NCI-H510A treated with DMSO at 0.1 percent for 48 hours (cell line): ENCODE results near the gene LDB3.

ENCODE experiments used
- DNase-seq: peaks from one replicate; lab custom pipeline; 2025; lab: John Stamatoyannopoulos, UW

Gene LDB3

GRCh38 chr10:86706401-86706841 is 38.1 kb downstream of the LDB3 start:
- DNase-seq, result no peak

- DNase-seq, result no peak
Measured at GRCh38 chr10:86706977-86707376, 38.7 kb downstream of the LDB3 start.

GRCh38 chr10:86707505-86707904 is 39.2 kb downstream of the LDB3 start:
- DNase-seq, result no peak

- no peak for DNase-seq
Measured at GRCh38 chr10:86708068-86708782, 39.9 kb downstream of the LDB3 start.

GRCh38 chr10:86708783-86709380 is 40.6 kb downstream of the LDB3 start:
- no peak for DNase-seq

- no peak for DNase-seq
Measured at GRCh38 chr10:86709396-86710185, 41.3 kb downstream of the LDB3 start.

GRCh38 chr10:86710987-86711512 is 42.7 kb downstream of the LDB3 start:
- peak; percentile 78 for DNase-seq

GRCh38 chr10:86711513-86712316 is 43.4 kb downstream of the LDB3 start:
- DNase-seq, result peak; percentile 56

- no peak for DNase-seq
Measured at GRCh38 chr10:86712317-86712707, 44.0 kb downstream of the LDB3 start.

- DNase-seq, result no peak
Measured at GRCh38 chr10:86715156-86715795, 47.0 kb downstream of the LDB3 start.

GRCh38 chr10:86715836-86716235 is 47.5 kb downstream of the LDB3 start:
- DNase-seq, result no peak

- no peak for DNase-seq
Measured at GRCh38 chr10:86716466-86716865, 48.2 kb downstream of the LDB3 start.

- no peak for DNase-seq
Measured at GRCh38 chr10:86718556-86718955, 50.2 kb downstream of the LDB3 start.

GRCh38 chr10:86721232-86721631 is 52.9 kb downstream of the LDB3 start:
- no peak for DNase-seq

GRCh38 chr10:86723009-86723408 is 54.7 kb downstream of the LDB3 start:
- DNase-seq, result no peak

GRCh38 chr10:86724445-86724844 is 56.1 kb downstream of the LDB3 start:
- no peak for DNase-seq

- DNase-seq, result no peak
Measured at GRCh38 chr10:86725980-86726676, 57.8 kb downstream of the LDB3 start.

- DNase-seq, result no peak
Measured at GRCh38 chr10:86726677-86726999, 58.3 kb downstream of the LDB3 start.

GRCh38 chr10:86727470-86727869 is 59.2 kb downstream of the LDB3 start:
- DNase-seq, result no peak

GRCh38 chr10:86728056-86728455 is 59.7 kb downstream of the LDB3 start:
- DNase-seq, result no peak

GRCh38 chr10:86729677-86730076 is 61.4 kb downstream of the LDB3 start:
- DNase-seq, result no peak
